ENCODE data around the gene ARHGEF33. TPM values are rescaled to one million over a fixed set of nuclear protein-coding genes. Genes with fewer than 3 reads are reported as not detected.

Gene ARHGEF33
- total and polyA plus RNA-seq, 10 donors, result 0.04 to 2.0 (median 0.40) TPM

DNA sequence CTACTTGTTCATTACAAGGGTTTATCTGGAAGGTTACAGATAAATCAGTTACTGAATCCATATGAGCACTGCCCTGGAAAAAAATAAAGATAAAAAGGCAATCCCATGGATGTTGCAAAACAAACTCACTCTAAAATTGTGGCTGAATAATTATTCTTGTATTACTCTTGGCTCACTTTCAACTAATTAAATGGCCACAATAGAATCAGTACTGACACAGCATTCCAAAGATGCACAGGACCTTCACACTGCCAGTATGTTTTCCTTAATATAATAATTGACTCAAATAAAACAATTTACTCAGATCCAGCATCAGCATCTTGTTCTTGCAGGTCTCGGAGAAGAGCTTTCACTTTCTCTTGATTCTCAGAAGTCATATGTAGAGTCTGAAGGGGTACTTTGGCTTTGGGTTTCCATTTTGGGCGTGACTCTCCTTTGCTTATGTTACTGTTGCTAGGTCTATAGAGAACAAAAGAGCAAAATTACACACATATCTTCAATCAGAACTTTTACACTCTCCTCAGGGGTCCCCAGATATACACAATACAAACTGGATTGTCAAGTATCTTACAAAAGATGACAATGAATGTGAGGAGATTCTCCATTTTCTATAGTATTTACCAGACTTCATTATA, 26.5 kb upstream of the ARHGEF33 start:
- no peaks in the 10 kb centered on the region for H3K9me3 ChIP-seq
- WGBS, 5 donors, result 74 to 92% (median 87%) methylated on average over 2 of the region's 2 CpGs
- H3K27ac ChIP-seq, result no peak overlapping the region
- no peaks in the 10 kb centered on the region for H3K27me3 ChIP-seq (replicated peaks in 1 of 7)
- intact Hi-C loops (cut with DNase I; ENCODE audit: low total_unique reads), result no loop called here
- TF ChIP-seq POLR2A (IDR thresholded peaks at IDR 0.05), result no peak
- TF ChIP-seq, protein P1, sequence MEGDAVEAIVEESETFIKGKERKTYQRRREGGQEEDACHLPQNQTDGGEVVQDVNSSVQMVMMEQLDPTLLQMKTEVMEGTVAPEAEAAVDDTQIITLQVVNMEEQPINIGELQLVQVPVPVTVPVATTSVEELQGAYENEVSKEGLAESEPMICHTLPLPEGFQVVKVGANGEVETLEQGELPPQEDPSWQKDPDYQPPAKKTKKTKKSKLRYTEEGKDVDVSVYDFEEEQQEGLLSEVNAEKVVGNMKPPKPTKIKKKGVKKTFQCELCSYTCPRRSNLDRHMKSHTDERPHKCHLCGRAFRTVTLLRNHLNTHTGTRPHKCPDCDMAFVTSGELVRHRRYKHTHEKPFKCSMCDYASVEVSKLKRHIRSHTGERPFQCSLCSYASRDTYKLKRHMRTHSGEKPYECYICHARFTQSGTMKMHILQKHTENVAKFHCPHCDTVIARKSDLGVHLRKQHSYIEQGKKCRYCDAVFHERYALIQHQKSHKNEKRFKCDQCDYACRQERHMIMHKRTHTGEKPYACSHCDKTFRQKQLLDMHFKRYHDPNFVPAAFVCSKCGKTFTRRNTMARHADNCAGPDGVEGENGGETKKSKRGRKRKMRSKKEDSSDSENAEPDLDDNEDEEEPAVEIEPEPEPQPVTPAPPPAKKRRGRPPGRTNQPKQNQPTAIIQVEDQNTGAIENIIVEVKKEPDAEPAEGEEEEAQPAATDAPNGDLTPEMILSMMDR (IDR thresholded peaks at IDR 0.05 in 8 of 11, conservative IDR thresholded peaks at IDR 0.05 in 3 of 11), result no peak
- no peak for TF ChIP-seq POLR2AphosphoS5 (IDR thresholded peaks at IDR 0.05)
- DNase-seq, result no peak
- no peaks in the 10 kb centered on the region for H3K4me1 ChIP-seq
- no peak overlapping the region for H3K4me3 ChIP-seq
- H3K36me3 ChIP-seq, result peaks cover 0 to 90% (median 41%) of the 10 kb centered on the region in 6 donors

DNA sequence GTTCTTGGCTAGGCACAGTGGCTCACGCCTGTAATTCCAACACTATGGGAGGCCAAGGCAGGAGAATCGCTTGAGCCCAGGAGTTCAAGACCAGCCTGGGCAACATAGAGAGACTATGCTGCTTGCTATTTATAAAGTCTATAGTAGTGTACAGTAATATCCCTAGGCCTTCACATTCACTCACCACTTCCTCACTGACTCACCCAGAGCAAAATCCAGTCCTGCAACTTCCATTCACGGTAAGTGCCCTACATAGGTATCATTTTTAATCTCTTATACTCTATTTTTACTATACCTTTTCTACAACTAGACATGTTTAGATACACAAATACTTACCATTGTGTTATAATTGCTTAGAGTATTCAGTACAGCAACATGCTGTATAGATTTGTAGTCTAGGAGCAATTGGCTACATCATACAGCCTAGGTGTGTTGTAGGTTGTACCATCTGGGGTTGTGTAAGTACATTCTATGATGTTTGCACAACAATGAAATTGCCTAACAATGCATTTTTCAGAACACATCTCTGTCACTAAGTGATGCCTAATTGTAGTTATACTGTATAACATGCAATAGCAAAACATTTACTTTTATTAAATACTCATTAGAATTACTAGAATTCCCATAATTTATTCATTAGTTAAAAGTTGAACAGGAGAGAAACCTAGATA, 22.8 kb upstream of the ARHGEF33 start:
- no peak overlapping the region for H3K27ac ChIP-seq
- intact Hi-C loops (cut with DNase I; ENCODE audit: low total_unique reads), result no loop called here
- no peaks in the 10 kb centered on the region for H3K27me3 ChIP-seq (replicated peaks in 1 of 7)
- no peaks in the 10 kb centered on the region for H3K4me1 ChIP-seq
- TF ChIP-seq POLR2AphosphoS5 (IDR thresholded peaks at IDR 0.05) (no peak), POLR2A (IDR thresholded peaks at IDR 0.05) (no peak)
- TF ChIP-seq, protein P1 (IDR thresholded peaks at IDR 0.05 in 8 of 11, conservative IDR thresholded peaks at IDR 0.05 in 3 of 11), result no peak
- peaks cover 0 to 31% (median 27%) of the 10 kb centered on the region in 8 donors for H3K9me3 ChIP-seq
- no peak overlapping the region for H3K4me3 ChIP-seq
- WGBS, 5 donors, result 89 to 97% (median 92%) methylated on average over 3 of the region's 3 CpGs
- peaks cover 0 to 54% (median 15%) of the 10 kb centered on the region in 6 donors for H3K36me3 ChIP-seq
- DNase-seq, result no peak

DNA sequence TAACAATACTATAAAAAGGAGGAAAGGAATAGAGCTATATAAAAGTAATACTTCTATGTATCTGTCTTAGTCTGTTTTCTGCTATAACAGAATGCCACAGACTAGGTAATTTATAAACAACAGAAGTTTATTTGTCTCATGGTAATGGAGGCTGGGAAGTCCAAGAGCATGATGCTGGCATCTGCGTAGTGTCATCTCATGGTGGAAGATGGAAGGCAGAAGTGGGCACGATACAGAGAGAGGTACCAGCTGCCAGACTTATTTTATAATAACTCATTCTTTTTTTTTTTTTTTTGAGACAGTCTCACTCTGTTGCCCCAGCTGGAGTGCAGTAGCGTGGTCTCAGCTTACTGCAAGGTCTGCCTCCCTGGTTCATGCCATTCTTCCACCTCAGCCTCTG, 18.2 kb upstream of the ARHGEF33 start:
- no peak for DNase-seq
- WGBS, 5 donors, result 92 to 100% (median 97%) methylated on average over 3 of the region's 3 CpGs
- Histone ChIP-seq H3K4me3 (no peak overlapping the region), H3K4me1 (peaks cover 5 to 24% (median 13%) of the 10 kb centered on the region in 6 donors), H3K9me3 (peaks cover 0 to 42% (median 38%) of the 10 kb centered on the region in 8 donors), H3K36me3 (peaks cover 0 to 19% (median 4%) of the 10 kb centered on the region in 6 donors), H3K27ac (no peak overlapping the region), H3K27me3 (replicated peaks in 1 of 7) (no peaks in the 10 kb centered on the region)
- TF ChIP-seq POLR2AphosphoS5 (IDR thresholded peaks at IDR 0.05), result no peak
- TF ChIP-seq POLR2A (IDR thresholded peaks at IDR 0.05), result no peak
- TF ChIP-seq, protein P1 (IDR thresholded peaks at IDR 0.05 in 8 of 11, conservative IDR thresholded peaks at IDR 0.05 in 3 of 11), result no peak
- intact Hi-C loops (cut with DNase I; ENCODE audit: low total_unique reads), result no loop called here

DNA sequence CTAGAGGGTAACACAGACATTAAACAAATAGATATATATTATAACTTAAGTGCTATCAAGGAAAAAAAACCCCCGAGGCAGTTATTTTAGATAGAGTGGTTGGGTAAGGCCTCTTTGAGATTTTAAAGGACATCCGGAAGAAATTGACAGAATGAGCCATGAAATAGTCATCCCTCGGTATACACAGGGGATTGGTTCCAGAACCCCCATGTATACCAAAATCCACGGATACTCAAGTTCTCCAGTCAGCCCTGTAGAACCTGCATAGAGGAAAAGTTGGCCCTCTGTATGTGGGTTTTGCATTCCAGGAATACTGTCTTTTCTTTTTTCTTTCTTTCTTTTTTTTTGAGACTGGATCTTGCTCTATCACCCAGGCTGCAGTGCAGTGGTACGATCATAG, 15.9 kb upstream of the ARHGEF33 start:
- intact Hi-C loops (cut with DNase I; ENCODE audit: low total_unique reads), result no loop called here
- TF ChIP-seq POLR2AphosphoS5 (IDR thresholded peaks at IDR 0.05) (no peak), POLR2A (IDR thresholded peaks at IDR 0.05) (no peak)
- TF ChIP-seq, protein P1 (IDR thresholded peaks at IDR 0.05 in 8 of 11, conservative IDR thresholded peaks at IDR 0.05 in 3 of 11), result no peak

More for the DNA sequence above, 15.9 kb upstream of the ARHGEF33 start:
- Histone ChIP-seq H3K9me3 (peaks cover 0 to 42% (median 38%) of the 10 kb centered on the region in 8 donors), H3K27me3 (replicated peaks in 1 of 7) (no peaks in the 10 kb centered on the region), H3K4me1 (peaks cover 7 to 30% (median 18%) of the 10 kb centered on the region in 6 donors), H3K36me3 (no peaks in the 10 kb centered on the region), H3K27ac (no peak overlapping the region), H3K4me3 (no peak overlapping the region)
- no peak for DNase-seq
- WGBS, 5 donors, result 75 to 77% (median 75%) methylated on average over 5 of the region's 5 CpGs

Data from spleen (tissue), 11 donors.